Left renal pelvis (tissue), 4 donors: ENCODE measurements around the gene RPS24. TPM values are rescaled to one million over a fixed set of nuclear protein-coding genes. Genes with fewer than 3 reads are reported as not detected.

Source experiments
- DNase-seq, 4 donors: peaks; one replicate each; pipeline ENCODE4 v3.0.0-alpha.2; 2013; ENCODE audit warnings: low read depth in 4 of 4, low spot score in 3 of 4
- polyA plus RNA-seq, 4 donors: library from polyadenylated mRNA; unstranded; fragments of 120-200 nt; gene quantifications; one replicate each; pipeline ENCODE4 v1.2.1, GENCODE V29; 2013; ENCODE audit not compliant: insufficient read length in 4 of 4

RPS24 gene
- polyA plus RNA-seq, 4 donors, result 2,756 to 3,742 (median 3,241) TPM

- no peak for DNase-seq
Measured at GRCh38 chr10:78025685-78026364, 7.8 kb upstream of the RPS24 start.

DNA sequence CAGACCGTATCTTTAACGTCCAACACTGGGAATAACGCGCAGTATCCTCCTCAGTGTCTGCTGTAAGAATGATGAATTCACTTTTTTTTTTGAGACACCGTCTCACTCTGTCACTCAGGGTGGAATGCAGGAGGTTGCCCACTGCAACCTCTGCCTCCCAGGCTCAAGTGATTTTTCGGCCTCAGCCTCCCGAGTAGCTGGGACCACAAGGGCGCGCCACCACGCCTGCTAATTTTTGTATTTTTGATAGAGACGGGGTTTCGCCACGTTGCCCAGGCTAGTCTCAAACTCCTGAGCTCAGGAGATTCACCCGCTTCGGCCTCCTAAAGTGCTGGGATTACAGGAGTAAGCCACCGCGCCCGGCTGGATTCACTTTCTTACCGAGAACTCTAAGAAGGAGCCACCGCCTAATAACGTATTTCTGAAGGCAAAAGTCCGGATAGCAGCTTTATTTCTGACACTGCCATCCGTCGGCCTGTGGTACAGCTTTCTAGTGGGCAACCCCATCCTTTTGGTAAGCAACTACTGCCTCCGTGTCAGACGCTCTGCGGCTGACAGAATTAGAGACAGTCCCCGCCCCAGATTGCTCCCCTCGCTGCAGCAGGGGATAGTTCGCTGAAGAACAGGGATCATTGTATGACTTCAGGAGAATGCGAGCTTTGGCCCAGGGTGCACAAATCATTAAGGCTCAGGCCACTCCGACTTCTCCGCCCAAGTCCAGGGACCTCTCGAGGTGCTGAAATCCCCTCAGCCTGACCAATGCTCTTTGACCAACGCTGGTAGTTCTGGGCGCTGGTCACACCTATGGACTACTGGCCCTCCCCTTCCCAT is 5.0 kb upstream of the RPS24 start:
- no peak for DNase-seq

GRCh38 chr10:78029269-78030226 is 4.1 kb upstream of the RPS24 start, which contains the start of gene POLR3A:
POLR3A (minus strand) TSS chr10:78029515; CDS start chr10:78029407, 108 bp downstream.
- peak; percentile 88 to 96 (median 92) for DNase-seq

GRCh38 chr10:78033387-78033636 is 351 bp upstream of the RPS24 start:
- no peak for DNase-seq

GRCh38 chr10:78035025-78035424 is 1.4 kb downstream of the RPS24 start:
- no peak for DNase-seq

- no peak for DNase-seq
Measured at GRCh38 chr10:78035437-78035836, 1.8 kb downstream of the RPS24 start.

- no peak for DNase-seq
Measured at GRCh38 chr10:78035933-78036583, 2.4 kb downstream of the RPS24 start.

GRCh38 chr10:78038105-78038504 is 4.4 kb downstream of the RPS24 start:
- DNase-seq, result no peak

DNA sequence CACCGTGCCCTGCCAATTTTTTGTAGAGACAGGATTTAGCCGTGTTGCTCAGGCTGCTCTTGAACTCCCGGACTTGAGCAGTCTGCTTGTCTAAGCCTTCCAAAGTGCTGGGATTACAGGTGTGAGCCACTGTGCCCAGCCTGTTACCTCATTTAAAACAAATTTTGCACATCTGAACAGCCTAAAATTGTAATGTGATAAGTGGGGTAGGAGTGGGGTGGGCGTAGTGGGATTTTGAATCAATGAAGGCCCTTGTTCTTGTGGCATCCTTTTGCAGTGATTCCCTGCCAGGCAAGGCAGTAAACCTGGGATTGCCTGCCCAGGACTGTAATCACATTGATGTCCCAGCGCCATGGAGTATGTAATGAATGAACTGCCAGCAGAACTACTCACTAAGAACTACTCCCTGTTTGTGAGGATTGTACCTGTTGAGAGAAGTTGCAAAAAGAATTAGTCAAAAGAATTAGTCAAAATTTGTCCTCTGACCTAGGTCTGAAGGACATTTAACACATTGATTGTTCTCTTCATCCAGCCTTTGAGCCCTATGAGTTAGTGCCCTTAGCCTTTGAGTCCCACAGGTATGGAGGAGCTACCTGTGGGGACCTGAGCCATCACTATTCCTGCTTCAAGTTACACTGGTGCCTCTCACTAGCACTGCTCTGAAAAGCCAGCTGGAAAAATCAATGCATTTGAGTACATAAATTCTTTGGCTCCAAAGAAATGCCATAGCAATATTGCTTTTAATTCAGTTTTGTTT is 5.3 kb downstream of the RPS24 start:
- DNase-seq, result no peak

DNA sequence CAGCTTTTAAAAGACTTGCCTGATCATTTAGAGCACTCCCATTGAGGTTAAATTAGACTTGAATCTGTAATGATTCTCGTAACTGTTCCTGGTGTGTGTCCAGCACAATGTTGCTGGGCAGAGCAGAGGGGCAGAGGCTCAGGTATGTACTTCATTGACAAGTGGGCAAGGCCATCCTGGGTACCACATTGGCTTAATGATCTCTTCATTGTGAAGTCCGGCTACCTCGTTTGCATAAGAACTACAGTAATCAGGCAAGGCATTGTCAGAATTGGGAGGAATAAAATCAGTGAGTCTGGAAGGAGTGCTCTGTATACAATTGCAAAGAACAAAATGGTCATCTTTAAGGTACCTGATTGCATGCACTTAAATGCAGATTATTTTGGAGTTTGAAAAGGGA is 6.1 kb downstream of the RPS24 start:
- DNase-seq, result no peak

DNA sequence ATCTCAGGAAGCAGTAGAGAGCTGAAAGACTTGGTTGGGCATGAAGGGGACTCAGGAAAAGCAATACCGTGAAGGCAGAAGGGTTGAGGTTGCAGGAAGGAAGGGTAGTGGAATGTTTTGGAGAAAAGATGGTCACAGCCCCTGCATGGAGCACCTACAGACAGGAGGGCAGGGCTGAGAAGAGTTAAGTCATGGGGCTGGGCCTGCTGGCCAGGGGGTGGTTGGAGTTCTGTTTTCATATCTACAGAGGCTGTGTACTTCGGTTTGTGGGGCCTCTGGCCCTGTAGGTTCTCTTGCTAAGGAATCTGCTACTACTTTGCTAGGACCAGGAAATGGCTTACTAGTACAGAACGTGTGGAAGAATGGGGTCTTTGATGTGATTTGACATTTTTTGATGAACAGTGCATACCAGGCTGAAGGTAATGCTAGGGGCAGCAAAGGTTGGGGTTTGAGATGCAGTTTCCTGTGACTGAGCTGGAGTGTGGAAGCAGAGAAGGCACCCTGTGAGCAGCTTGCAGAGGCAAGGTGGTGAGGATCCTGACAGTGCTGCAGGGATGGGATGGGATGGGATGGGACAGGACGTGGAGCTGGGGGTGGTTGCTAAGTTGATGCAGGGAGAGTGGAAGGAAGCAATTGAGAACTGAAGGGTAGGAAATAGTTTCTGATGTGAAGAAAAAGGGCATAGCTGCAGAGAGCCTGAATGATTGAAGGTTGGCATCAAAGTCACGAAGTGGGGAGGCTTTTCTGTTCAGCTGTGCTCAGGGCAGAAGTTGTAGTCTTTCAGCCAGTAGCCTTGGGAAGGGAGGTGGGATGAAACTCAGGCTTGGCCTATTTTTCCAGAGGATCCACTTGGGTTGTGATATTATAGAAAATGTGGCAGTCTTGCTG is 7.8 kb downstream of the RPS24 start:
- DNase-seq, result no peak

DNA sequence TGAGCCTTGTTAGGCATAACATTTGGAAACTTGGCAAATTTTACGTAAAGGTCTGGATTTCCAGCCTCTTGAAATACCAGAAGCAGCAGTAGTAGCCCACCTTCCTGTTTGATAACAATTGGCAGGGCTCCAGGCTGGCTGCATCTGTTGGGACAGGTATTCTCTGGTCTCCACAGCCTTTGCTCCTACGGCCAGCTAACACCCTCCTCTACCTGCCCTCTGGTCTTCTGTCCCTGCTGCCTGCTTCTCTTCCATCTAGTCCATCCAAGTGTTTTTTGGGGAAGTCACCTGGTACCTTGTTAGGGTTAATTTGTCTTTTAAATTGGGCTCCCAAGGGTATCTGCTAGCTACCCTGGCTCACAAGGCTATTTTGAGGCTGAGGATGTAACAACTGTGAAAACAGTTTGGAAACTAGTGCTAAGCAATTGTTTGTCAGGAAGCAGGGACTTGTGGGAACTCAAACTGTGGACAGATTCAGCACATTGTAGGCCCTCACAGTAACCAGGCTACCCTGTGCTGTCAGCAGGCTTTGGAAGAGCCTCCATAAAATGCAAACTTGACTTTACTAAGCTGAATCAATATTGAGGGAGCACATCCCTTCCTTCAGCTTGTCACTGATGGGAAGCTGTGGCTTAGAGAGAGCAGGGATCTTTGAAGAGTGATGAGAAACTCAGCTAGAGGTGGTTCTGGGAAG is 8.5 kb downstream of the RPS24 start:
- no peak for DNase-seq

- DNase-seq, result no peak
Measured at GRCh38 chr10:78042752-78043104, 9.1 kb downstream of the RPS24 start.

- DNase-seq, result no peak
Measured at GRCh38 chr10:78044179-78044578, 10.5 kb downstream of the RPS24 start.

DNA sequence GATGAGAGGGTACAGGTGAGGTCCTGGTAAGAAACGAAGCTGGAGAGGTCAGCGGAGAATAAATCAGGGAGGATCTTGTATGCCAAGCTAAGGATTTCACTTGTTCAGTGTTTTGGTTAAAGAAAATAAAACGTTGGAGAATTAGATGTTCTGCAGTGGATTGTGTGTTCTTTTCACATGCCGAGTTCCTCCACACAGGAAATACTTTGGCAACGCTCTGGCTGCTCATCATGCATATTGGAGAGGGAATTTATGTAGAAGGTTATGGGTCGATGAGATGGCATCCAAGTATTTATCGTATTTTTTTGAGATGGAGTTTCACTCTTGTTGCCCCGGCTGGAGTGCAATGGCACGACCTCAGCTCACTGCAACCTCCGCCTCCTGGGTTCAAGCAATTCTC is 11.0 kb downstream of the RPS24 start:
- DNase-seq, result no peak

- no peak for DNase-seq
Measured at GRCh38 chr10:78045237-78045636, 11.6 kb downstream of the RPS24 start.

GRCh38 chr10:78045856-78046255 is 12.2 kb downstream of the RPS24 start:
- no peak for DNase-seq

DNA sequence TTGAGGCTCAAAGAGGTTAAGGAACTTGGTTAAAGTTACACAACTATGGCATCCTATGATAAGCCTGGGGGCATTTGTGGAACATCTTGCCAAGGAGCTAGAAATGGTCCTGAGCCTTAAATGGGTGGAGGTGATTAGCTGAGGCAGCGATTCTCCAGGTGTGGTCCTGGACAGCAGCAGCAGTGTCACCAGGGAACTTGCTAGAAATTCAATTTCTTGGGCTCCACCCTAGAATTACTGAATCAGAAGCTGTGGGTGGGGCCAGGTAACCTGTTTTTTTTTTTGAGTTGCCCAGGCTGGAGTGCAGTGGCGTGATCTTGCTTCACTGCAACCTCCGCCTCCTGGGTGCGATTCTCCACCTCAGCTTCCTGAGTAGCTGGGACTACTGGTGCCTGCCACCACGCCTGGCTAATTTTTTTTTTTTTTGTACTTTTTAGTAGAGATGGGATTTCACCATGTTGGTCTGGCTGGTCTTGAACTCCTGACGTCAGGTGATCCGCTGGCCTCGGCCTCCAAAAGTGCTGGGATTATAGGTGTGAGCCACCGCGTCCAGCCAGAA is 13.1 kb downstream of the RPS24 start:
- no peak for DNase-seq
